Ovary (tissue), 9 donors: ENCODE data around the gene BORCS6. TPM values are rescaled to one million over a fixed set of nuclear protein-coding genes. Genes with fewer than 3 reads are reported as not detected.

Experiments
- DNase-seq, 5 donors: peaks; one replicate each; pipeline ENCODE4 v3.0.0-alpha.2; 2019 to 2020
- H3K27ac ChIP-seq, 2 donors: fragments of 200-600 bp; one replicate each; pipeline versions ENCODE4 v1.5.1 to v1.8.0; 2019 to 2022
- H3K27me3 ChIP-seq: fragments of 200-600 bp; one replicate; pipeline ENCODE4 v1.8.0; 2022
- H3K36me3 ChIP-seq: fragments of 200-600 bp; sonication (generic); one replicate; pipeline ENCODE4 v1.5.1; 2019
- H3K4me1 ChIP-seq: one replicate; pipeline ENCODE4 v1.8.1; 2013; ENCODE audit warnings: mild to moderate bottlenecking, moderate library complexity; ENCODE audit not compliant: insufficient read depth
- H3K4me3 ChIP-seq: fragments of 200-600 bp; sonication (generic); one replicate; pipeline ENCODE4 v1.5.1; 2017
- H3K9me3 ChIP-seq, 2 donors: fragments of 200-600 bp in 1 of 2; sonication (generic) in 1 of 2; one replicate each; pipeline versions ENCODE4 v1.5.1 to v1.8.1; 2013 to 2019; ENCODE audit warnings: mild to moderate bottlenecking in 1 of 2, moderate library complexity in 1 of 2
- EP300 ChIP-seq: sonication (generic); formaldehyde crosslinking; IDR thresholded peaks from one replicate; pipeline ENCODE4 v1.6.1; 2017; ENCODE audit warnings: antibody characterized with exemption
- POLR2A ChIP-seq: fragments of 450-650 bp; IDR thresholded peaks from one replicate; pipeline ENCODE4 v1.6.1; 2017; ENCODE audit warnings: antibody characterized with exemption, mild to moderate bottlenecking, moderate library complexity
- WGBS, 3 donors: extraction: QIAGEN DNeasy Blood & Tissue Kit in 1 of 3; methylation state at CpG; one replicate each; pipeline versions ENCODE4 v1.1.5 to v1.1.7; 2013 to 2017; 5-methylcytosine and 5-hydroxymethylcytosine counted together
- intact Hi-C, 4 donors: fragments of 100-400 bp; cut with DNase I; formaldehyde crosslinking; loops; one replicate each; pipeline versions ENCODE4 v1.11.0 to v1.15.1; 2022 to 2023
- polyA plus RNA-seq, 2 donors: library from polyadenylated mRNA; stranded (reverse); fragments of 200-250 nt in 1 of 2; fragments of 350-450 nt in 1 of 2; fragmentation: Illumina TruSeq in 1 of 2; extraction: RNeasy Lipid Tissue Mini Kit (QIAGEN cat#74804) in 1 of 2; gene quantifications; one replicate each; pipeline ENCODE4 v1.2.3, GENCODE V29; 2013 to 2014
- total RNA-seq, 7 donors: library from RNA; depleted of rRNA in 2 of 7; stranded (reverse); fragments of >200 nt in 2 of 7; fragmentation: NEBNext Ultra II Directional in 3 of 7; extraction: Animal tissue kit (Norgen Biotek cat#: 25700) in 3 of 7; gene quantifications; one replicate each; pipeline versions ENCODE4 v1.1.0 to v1.2.4, GENCODE V29; 2016 to 2023
- TF ChIP-seq, protein P1 (sequence below), 3 donors: fragments of 450-650 bp in 2 of 3; fragments of 200-600 bp in 1 of 3; IDR thresholded peaks; one replicate each; pipeline versions ENCODE4 v1.5.1 to v1.8.0; 2016 to 2022; ENCODE audit warnings: antibody characterized with exemption in 3 of 3, mild to moderate bottlenecking in 1 of 3
- donor health status: DM: no; HTN: no; CAD: no; lungs with moderate emphysema.
- donor health status: DM: no; HTN: no; CAD: no.
- donor health status: Bipolar disorder and iron deficiency.
- donor health status: DM: yes; HTN: yes; CAD: no.
- donor health status: DM: no; HTN: no; CAD: no.
- donor health status: DM: yes; HTN: yes; CAD: no.

BORCS6 gene
- total and polyA plus RNA-seq, 9 donors = 1.3 to 7.2 (median 6.7) TPM

DNA sequence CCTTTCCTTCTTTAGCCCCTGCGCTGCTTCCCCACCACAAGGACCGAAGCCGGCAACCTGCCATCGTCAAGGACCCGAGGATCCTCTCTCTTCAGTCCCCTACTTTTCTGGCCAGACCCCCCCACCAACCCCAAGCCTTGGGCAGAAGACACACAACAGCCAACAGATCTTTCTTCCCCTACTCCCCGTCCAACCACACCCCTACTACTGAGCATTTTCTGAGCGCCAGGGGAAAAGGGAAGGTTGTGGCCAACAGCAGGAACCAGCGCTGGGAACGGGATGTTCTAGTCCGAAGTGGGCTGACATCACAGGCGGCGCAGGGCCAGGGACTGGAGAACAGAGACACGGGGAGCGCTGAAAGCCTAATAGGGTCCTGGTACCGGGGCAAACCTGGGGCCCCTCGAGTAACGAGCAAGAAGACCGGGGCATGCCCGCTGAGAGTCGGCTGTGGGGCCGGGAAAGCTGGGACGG, 38.3 kb downstream of the BORCS6 start:
- Histone ChIP-seq H3K27me3 (no peaks in the 10 kb centered on the region), H3K36me3 (no peaks in the 10 kb centered on the region), H3K9me3 (no peaks in the 10 kb centered on the region), H3K27ac (peak overlapping the region; percentile 94 to 96), H3K4me3 (peak overlapping the region; percentile 56), H3K4me1 (peaks cover 12% of the 10 kb centered on the region)
- TF ChIP-seq EP300 (peak; percentile 80), POLR2A (no peak)
- TF ChIP-seq, protein P1, sequence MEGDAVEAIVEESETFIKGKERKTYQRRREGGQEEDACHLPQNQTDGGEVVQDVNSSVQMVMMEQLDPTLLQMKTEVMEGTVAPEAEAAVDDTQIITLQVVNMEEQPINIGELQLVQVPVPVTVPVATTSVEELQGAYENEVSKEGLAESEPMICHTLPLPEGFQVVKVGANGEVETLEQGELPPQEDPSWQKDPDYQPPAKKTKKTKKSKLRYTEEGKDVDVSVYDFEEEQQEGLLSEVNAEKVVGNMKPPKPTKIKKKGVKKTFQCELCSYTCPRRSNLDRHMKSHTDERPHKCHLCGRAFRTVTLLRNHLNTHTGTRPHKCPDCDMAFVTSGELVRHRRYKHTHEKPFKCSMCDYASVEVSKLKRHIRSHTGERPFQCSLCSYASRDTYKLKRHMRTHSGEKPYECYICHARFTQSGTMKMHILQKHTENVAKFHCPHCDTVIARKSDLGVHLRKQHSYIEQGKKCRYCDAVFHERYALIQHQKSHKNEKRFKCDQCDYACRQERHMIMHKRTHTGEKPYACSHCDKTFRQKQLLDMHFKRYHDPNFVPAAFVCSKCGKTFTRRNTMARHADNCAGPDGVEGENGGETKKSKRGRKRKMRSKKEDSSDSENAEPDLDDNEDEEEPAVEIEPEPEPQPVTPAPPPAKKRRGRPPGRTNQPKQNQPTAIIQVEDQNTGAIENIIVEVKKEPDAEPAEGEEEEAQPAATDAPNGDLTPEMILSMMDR (IDR thresholded peaks at IDR 0.05) = no peak
- intact Hi-C loops = loop anchor here in 1 of 4 donors (10.0 kb wide), 1 partner anchor 307 kb away; no protein-coding TSS in a partner anchor
- WGBS, 3 donors = 0 to 1% (median 1%) methylated on average over 22 of the region's 22 CpGs
- peak; percentile 88 to 96 (median 88) for DNase-seq

GRCh38 chr17:8151120-8151640, 38.8 kb downstream of the BORCS6 start:
- intact Hi-C loops = loop anchor here in 1 of 4 donors (10.0 kb wide), 1 partner anchor 306 kb away; no protein-coding TSS in a partner anchor
- WGBS, 3 donors = 0 to 1% (median 1%) methylated on average over 37 to 38 of the region's 38 CpGs
- Histone ChIP-seq H3K4me3 (peak overlapping the region; percentile 56), H3K36me3 (no peaks in the 10 kb centered on the region), H3K27me3 (no peaks in the 10 kb centered on the region), H3K27ac (peak overlapping the region; percentile 94 to 96), H3K9me3 (no peaks in the 10 kb centered on the region), H3K4me1 (peaks cover 12% of the 10 kb centered on the region)
- TF ChIP-seq EP300 (peak; percentile 76), POLR2A (peak; percentile 75)
- TF ChIP-seq, protein P1 (IDR thresholded peaks at IDR 0.05) = peak in 2 of 3 donors; percentile 23 to 42
- peak; percentile 94 to 97 (median 95) for DNase-seq

DNA sequence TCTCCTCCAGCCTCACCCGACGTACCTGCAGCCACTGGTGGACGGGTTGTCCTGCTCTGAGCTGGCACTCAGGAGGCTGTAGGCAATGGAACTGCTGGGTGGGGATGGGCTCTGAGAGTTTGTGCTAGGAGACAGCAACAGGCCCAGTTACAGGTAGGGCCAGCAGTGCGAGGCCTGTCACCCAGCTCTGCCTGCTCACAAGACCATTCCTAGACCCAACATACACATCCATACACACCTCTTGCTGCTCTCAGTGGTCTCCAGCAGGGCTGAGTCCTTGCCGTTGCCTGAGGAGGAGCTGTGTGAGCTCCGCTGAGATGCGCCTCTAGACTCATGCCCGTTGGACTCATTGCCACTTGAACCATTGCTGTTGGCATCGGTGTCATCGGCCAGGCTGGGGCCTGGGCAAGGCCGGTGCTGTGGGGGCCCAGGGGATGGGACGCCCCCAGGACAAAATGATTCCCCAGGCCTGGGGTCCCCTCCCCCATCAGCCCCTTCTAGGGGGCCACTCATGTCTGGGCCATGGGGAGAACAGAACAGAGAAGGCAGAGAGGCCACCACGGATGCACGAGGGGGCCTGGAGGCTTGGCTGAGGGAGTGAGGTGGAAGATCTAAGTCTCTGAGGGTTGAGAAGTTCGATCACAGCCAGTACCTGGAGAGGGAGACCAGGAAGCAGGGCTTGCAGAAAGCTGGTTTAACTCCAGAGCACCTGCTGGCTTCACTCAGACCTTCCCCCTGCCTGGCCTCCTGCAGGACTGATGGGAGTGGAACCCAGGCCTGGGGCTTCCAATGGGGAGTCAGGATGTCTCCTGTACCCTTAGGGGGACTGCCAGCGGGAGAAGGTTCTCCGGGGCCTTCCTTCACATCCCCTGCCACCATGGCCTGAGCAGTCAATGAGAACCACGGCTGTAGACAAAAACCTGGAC, 39.5 kb downstream of the BORCS6 start:
- TF ChIP-seq EP300 (no peak), POLR2A (no peak)
- TF ChIP-seq, protein P1 (IDR thresholded peaks at IDR 0.05) = no peak
- peaks cover 12% of the 10 kb centered on the region for H3K4me1 ChIP-seq
- WGBS, 3 donors = 64 to 70% (median 68%) methylated on average over 18 of the region's 18 CpGs
- DNase-seq = peak; percentile 48 to 63 (median 60)
- no peaks in the 10 kb centered on the region for H3K36me3 ChIP-seq
- H3K27me3 ChIP-seq = no peaks in the 10 kb centered on the region
- peak overlapping the region; percentile 56 for H3K4me3 ChIP-seq
- intact Hi-C loops = loop anchor here in 1 of 4 donors (10.0 kb wide), 1 partner anchor 306 kb away; no protein-coding TSS in a partner anchor
- peak overlapping the region; percentile 94 to 96 for H3K27ac ChIP-seq
- H3K9me3 ChIP-seq = no peaks in the 10 kb centered on the region

DNA sequence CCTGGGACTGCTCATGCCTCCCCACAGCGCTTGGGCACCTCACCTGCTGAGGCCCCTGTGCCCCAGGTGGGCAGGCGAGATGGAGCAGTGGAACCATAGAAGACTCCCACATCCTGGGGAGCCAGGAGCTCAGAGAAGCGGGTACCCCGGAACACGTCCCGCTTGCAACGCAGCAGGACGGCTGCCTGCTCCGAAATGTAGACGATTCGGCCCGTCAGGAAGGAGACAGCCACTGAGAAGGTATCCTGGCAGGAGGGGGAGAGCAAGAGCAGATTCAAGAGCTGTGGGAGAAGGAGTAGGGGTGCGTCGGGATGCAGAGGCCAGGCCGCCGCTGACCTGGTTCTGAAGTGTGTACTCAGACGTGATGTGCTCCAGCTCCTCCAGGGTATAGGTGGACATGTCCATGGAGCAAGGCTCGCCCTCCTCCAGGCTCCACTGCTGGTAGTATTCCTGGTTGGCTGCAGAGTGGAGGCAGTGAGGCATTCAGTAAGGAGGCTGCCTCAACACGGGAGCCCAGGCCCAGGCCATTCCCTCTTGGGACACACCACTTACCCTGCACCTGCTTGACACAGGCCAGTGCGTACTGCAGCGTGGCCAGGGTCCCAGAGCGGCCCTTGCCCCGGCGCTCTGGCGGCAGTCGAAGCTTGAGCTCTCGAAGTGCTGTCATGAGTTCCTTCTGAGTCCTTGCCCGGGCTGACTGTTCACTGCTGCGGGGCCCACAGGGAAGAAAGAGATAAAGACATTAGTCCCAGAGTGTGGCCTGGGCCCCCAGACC, 40.4 kb downstream of the BORCS6 start:
- H3K9me3 ChIP-seq = no peaks in the 10 kb centered on the region
- no peak overlapping the region for H3K4me3 ChIP-seq
- H3K27me3 ChIP-seq = no peaks in the 10 kb centered on the region
- no peaks in the 10 kb centered on the region for H3K36me3 ChIP-seq
- peak in 3 of 5 donors; percentile 31 to 53 (median 53) for DNase-seq
- peaks cover 12% of the 10 kb centered on the region for H3K4me1 ChIP-seq
- WGBS, 3 donors = 88 to 93% (median 90%) methylated on average over 28 to 29 of the region's 29 CpGs
- TF ChIP-seq, protein P1 (IDR thresholded peaks at IDR 0.05) = no peak
- TF ChIP-seq POLR2A (no peak), EP300 (no peak)
- intact Hi-C loops = loop anchor here in 1 of 4 donors (10.0 kb wide), 1 partner anchor 305 kb away; no protein-coding TSS in a partner anchor
- H3K27ac ChIP-seq = peak overlapping the region; percentile 94 to 96
